Putamen (tissue), 1 donor: ENCODE data around the gene C14orf119.

Source experiments
- DNase-seq: peaks from one replicate; pipeline ENCODE4 v3.0.0-alpha.2; 2016; ENCODE audit warnings: low spot score

The C14orf119 gene

GRCh38 chr14:23149745-23150144 lies 54.4 kb downstream of the C14orf119 start:
- no peak for DNase-seq
